H1 (cell line): ENCODE results near the gene IL6ST. TPM values are rescaled to one million over a fixed set of nuclear protein-coding genes. Genes with fewer than 3 reads are reported as not detected.

ENCODE experiments used
- CTCF ChIA-PET: fragments of 300-600 bp; sonication (Branson Sonifier 250); formaldehyde crosslinking; loops from one replicate; lab custom pipeline; 2021; ENCODE audit not compliant: partially characterized antibody; lab: Charles Lee
- POLR2A ChIA-PET: fragments of 300-600 bp; sonication (Branson Sonifier 250); formaldehyde crosslinking; loops from one replicate; lab custom pipeline; 2021; ENCODE audit warnings: inconsistent platforms; ENCODE audit not compliant: partially characterized antibody; lab: Charles Lee
- DNase-seq, 2 experiments: peaks; one replicate each; pipeline versions ENCODE4 v3.0.0 to v3.0.0-alpha.2; 2010 to 2022; ENCODE audit warnings: low spot score in 2 of 2, low read depth in 1 of 2, mixed read lengths in 1 of 2
- FAIRE-seq: peaks from 2 replicates; lab custom pipeline; 2011; peaks lifted over from hg19 to GRCh38; lab: Jason Lieb, UNC
- H2AFZ ChIP-seq: 2 replicates; pipeline ENCODE4 v1.8.1; 2012; ENCODE audit warnings: low read length, inconsistent platforms
- H2AK5ac ChIP-seq: 2 replicates; pipeline ENCODE4 v1.6.1; 2013; ENCODE audit warnings: low read depth, low read length
- H2BK120ac ChIP-seq: replicated peaks from 2 replicates; pipeline ENCODE3; 2013; ENCODE audit warnings: low read depth, low read length, inconsistent platforms
- H2BK12ac ChIP-seq: 2 replicates; pipeline ENCODE4 v1.6.1; 2013; ENCODE audit warnings: low read depth, low read length
- H2BK15ac ChIP-seq: 2 replicates; pipeline ENCODE4 v1.6.1; 2013; ENCODE audit warnings: low read length
- H2BK20ac ChIP-seq: 2 replicates; pipeline ENCODE4 v1.6.1; 2013; ENCODE audit warnings: low read length
- H2BK5ac ChIP-seq: 2 replicates; pipeline ENCODE4 v1.6.1; 2013; ENCODE audit warnings: low read depth, low read length
- H3K14ac ChIP-seq: 2 replicates; pipeline ENCODE4 v1.6.1; 2013; ENCODE audit warnings: inconsistent platforms; ENCODE audit not compliant: insufficient read length
- H3K18ac ChIP-seq: 2 replicates; pipeline ENCODE4 v1.6.1; 2013; ENCODE audit warnings: low read length; ENCODE audit errors: extremely low read depth
- H3K23ac ChIP-seq: 2 replicates; pipeline ENCODE4 v1.6.1; 2013; ENCODE audit warnings: inconsistent platforms; ENCODE audit not compliant: insufficient read length
- H3K23me2 ChIP-seq: 2 replicates; pipeline ENCODE4 v1.6.1; 2013; ENCODE audit warnings: low read depth, low read length
- H3K27ac ChIP-seq: 2 replicates; pipeline ENCODE4 v1.6.1; 2011; ENCODE audit warnings: low read depth, low read length, inconsistent platforms
- H3K27me3 ChIP-seq, 4 experiments: replicated peaks in 1 of 4; 1 replicate in 1 of 4; 2 replicates in 3 of 4; pipeline versions ENCODE4 v1.6.1 to v1.8.1; 2011 to 2013; ENCODE audit warnings: low read length in 3 of 4, mild to moderate bottlenecking in 3 of 4, inconsistent platforms in 2 of 4, mixed read lengths in 2 of 4, moderate library complexity in 1 of 4; ENCODE audit not compliant: control insufficient read depth in 3 of 4, insufficient read depth in 3 of 4; ENCODE audit errors: extremely low read depth in 1 of 4
- H3K36me3 ChIP-seq, 4 experiments: 2 replicates each; pipeline versions ENCODE4 v1.6.1 to v1.8.1; 2011 to 2013; ENCODE audit warnings: mild to moderate bottlenecking in 4 of 4, low read length in 3 of 4, moderate library complexity in 2 of 4, control low read depth in 1 of 4, inconsistent platforms in 1 of 4; ENCODE audit not compliant: insufficient read depth in 4 of 4, control insufficient read depth in 2 of 4
- H3K4ac ChIP-seq: replicated peaks from 2 replicates; pipeline ENCODE3; 2013; ENCODE audit warnings: low read length, low read depth, mixed read lengths, inconsistent platforms; ENCODE audit not compliant: insufficient read length
- H3K4me1 ChIP-seq, 4 experiments: replicated peaks in 1 of 4; 1 replicate in 1 of 4; 2 replicates in 3 of 4; pipeline versions ENCODE4 v1.6.1 to v1.8.1; 2011 to 2013; ENCODE audit warnings: low read length in 3 of 4, inconsistent platforms in 2 of 4, mixed read lengths in 1 of 4; ENCODE audit not compliant: insufficient read depth in 4 of 4, control insufficient read depth in 3 of 4
- H3K4me2 ChIP-seq, 2 experiments: 2 replicates each; pipeline versions ENCODE4 v1.6.1 to v1.8.1; 2011 to 2013; ENCODE audit warnings: low read depth in 2 of 2, low read length in 2 of 2, control low read depth in 1 of 2, inconsistent platforms in 1 of 2, mild to moderate bottlenecking in 1 of 2; ENCODE audit not compliant: insufficient read depth in 1 of 2
- H3K4me3 ChIP-seq, 4 experiments: fragments of 200-600, 300-600 bp in 1 of 4; sonication (generic), shearing (Covaris generic), sonication (Bioruptor Twin) in 1 of 4; 2 replicates each; pipeline versions ENCODE4 v1.5.1 to v1.8.1; 2011 to 2016; ENCODE audit warnings: low read length in 4 of 4, low read depth in 3 of 4, control low read depth in 2 of 4, inconsistent platforms in 2 of 4, mild to moderate bottlenecking in 2 of 4, mixed read lengths in 1 of 4, moderate library complexity in 1 of 4; ENCODE audit not compliant: insufficient read depth in 2 of 4; ENCODE audit errors: extremely low read depth in 1 of 4
- H3K56ac ChIP-seq: replicated peaks from 2 replicates; pipeline ENCODE3; 2013; ENCODE audit warnings: low read depth, mild to moderate bottlenecking, mixed read lengths, low read length, inconsistent platforms; ENCODE audit not compliant: insufficient read length
- H3K79me1 ChIP-seq: 2 replicates; pipeline ENCODE4 v1.6.1; 2013; ENCODE audit warnings: low read depth, low read length, control low read depth
- H3K79me2 ChIP-seq, 2 experiments: 2 replicates each; pipeline versions ENCODE4 v1.6.1 to v1.8.1; 2012 to 2013; ENCODE audit warnings: low read length in 2 of 2, mild to moderate bottlenecking in 2 of 2, inconsistent platforms in 1 of 2; ENCODE audit not compliant: insufficient read depth in 2 of 2, control insufficient read depth in 1 of 2
- H3K9ac ChIP-seq, 4 experiments: replicated peaks in 1 of 4; 1 replicate in 1 of 4; 2 replicates in 3 of 4; pipeline versions ENCODE4 v1.6.1 to v1.8.1; 2011 to 2013; ENCODE audit warnings: low read depth in 3 of 4, low read length in 3 of 4, control low read depth in 2 of 4, mild to moderate bottlenecking in 2 of 4, moderate library complexity in 2 of 4, inconsistent platforms in 1 of 4; ENCODE audit errors: extremely low read depth in 1 of 4
- H3K9me3 ChIP-seq, 2 experiments: 2 replicates each; pipeline versions ENCODE4 v1.6.1 to v1.8.1; 2012 to 2013; ENCODE audit warnings: mild to moderate bottlenecking in 2 of 2, moderate library complexity in 2 of 2, control low read depth in 1 of 2, inconsistent platforms in 1 of 2, low read depth in 1 of 2, low read length in 1 of 2, mixed read lengths in 1 of 2; ENCODE audit not compliant: insufficient read depth in 2 of 2
- H4K20me1 ChIP-seq, 2 experiments: replicated peaks in 1 of 2; 2 replicates each; pipeline versions ENCODE3 to v1.8.1; 2011 to 2013; ENCODE audit warnings: inconsistent platforms in 2 of 2, low read length in 2 of 2, mild to moderate bottlenecking in 1 of 2; ENCODE audit not compliant: insufficient read depth in 2 of 2, control insufficient read depth in 1 of 2
- H4K5ac ChIP-seq: 2 replicates; pipeline ENCODE4 v1.6.1; 2013; ENCODE audit warnings: low read length, low read depth, mixed read lengths, inconsistent platforms; ENCODE audit not compliant: insufficient read length
- H4K8ac ChIP-seq: 2 replicates; pipeline ENCODE4 v1.8.0; 2013; ENCODE audit warnings: mild to moderate bottlenecking, moderate library complexity, low read length, inconsistent platforms; ENCODE audit not compliant: insufficient read depth; ENCODE audit errors: extremely low read depth
- H4K91ac ChIP-seq: replicated peaks from 2 replicates; pipeline ENCODE3; 2013; ENCODE audit warnings: low read length, mixed read lengths, inconsistent platforms; ENCODE audit not compliant: insufficient read length
- CHD1 ChIP-seq: IDR thresholded peaks from 2 replicates; pipeline ENCODE4 v1.6.1; 2012; ENCODE audit warnings: low read depth, low read length, improper control_type of control experiment
- PHF8 ChIP-seq: fragments of 200-600 bp; sonication (generic); conservative IDR thresholded peaks from 2 replicates; pipeline ENCODE4 v1.7.1; 2012; ENCODE audit warnings: low read depth, mild to moderate bottlenecking, inconsistent platforms, low read length, moderate library complexity
- TEAD4 ChIP-seq: IDR thresholded peaks from 2 replicates; pipeline ENCODE4 v1.6.1; 2012; ENCODE audit warnings: low read depth, low read length, inconsistent platforms, mixed read lengths
- WGBS, 2 experiments: shearing (Covaris generic) in 1 of 2; methylation state at CpG; one replicate each; pipeline versions ENCODE4 v1.1.6 to v1.1.7; 2013 to 2015; ENCODE audit warnings: low lambda C conversion rate in 2 of 2, mixed read lengths in 2 of 2, inconsistent platforms in 1 of 2, low coverage in 1 of 2, missing lambda C conversion rate in 1 of 2; ENCODE audit not compliant: insufficient replicate concordance in 2 of 2, insufficient coverage in 1 of 2, insufficient read length in 1 of 2; ENCODE audit errors: extremely low coverage in 1 of 2, missing lambda C conversion rate in 1 of 2; 5-methylcytosine and 5-hydroxymethylcytosine counted together
- polyA plus RNA-seq, 7 experiments: library from polyadenylated mRNA; depleted of rRNA in 3 of 7; stranded (reverse) in 5 of 7; unstranded in 2 of 7; fragments of >200 nt in 5 of 7; fragments of 200-250 nt in 2 of 7; gene quantifications; 1 replicate in 5 of 7; 2 replicates in 1 of 7; 4 replicates in 1 of 7; pipeline versions ENCODE4 v1.2.1 to v1.2.3, GENCODE V29; 2011 to 2013; ENCODE audit warnings: missing spikeins in 2 of 7, mixed read lengths in 2 of 7
- total RNA-seq: library from RNA; stranded (reverse); fragmentation: NEBNext Ultra II Directional; extraction: Animal tissue kit (Norgen Biotek cat#: 25700); gene quantifications from 2 replicates; pipeline ENCODE4 v1.2.1, GENCODE V29; 2021
- TF ChIP-seq, protein P1 (sequence below): IDR thresholded peaks from 2 replicates; pipeline ENCODE4 v1.6.1; 2012; ENCODE audit warnings: inconsistent platforms

Gene IL6ST
- total and polyA plus RNA-seq, 2 of the 8 experiments (the other 6 are each of a cell fraction or from before 2014, with no cell fraction given): 1.4 to 11.1 TPM

DNA sequence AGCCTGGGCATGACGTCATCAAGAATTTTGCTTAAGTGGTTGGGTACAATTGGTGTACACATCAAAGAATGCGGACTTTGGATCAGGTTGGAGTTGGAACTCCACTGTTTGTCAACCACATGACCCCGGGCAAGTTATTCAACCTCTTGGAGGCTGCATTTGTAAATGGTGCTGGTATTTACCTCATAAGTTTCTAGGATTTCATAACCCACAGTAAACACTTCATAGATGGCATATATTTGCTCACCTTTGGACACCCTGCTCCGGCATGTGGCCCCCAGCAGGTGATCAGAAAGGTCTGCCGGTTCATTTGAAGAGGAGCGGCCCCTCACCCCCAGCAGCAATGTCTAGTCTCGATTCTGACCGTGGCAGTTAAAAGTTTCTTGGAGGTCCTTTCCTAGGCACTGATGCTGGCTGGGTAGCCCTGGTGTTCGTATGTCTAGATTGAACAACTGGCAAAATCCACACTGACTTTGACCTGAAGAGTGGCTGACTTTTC lies 60.6 kb downstream of the IL6ST start:
- Histone ChIP-seq H3K9ac (no peak overlapping the region), H3K79me1 (no peaks in the 10 kb centered on the region), H3K4me3 (no peak overlapping the region), H3K36me3 (no peaks in the 10 kb centered on the region), H2BK120ac (no peak overlapping the region), H3K18ac (no peak overlapping the region), H3K23me2 (no peaks in the 10 kb centered on the region), H2BK20ac (no peak overlapping the region), H3K27me3 (peaks cover 0 to 1% (median 0%) of the 10 kb centered on the region in 4 experiments; a peak in 1 of 7 replicates), H2AFZ (no peak overlapping the region), H3K4ac (no peak overlapping the region), H3K9me3 (no peaks in the 10 kb centered on the region), H3K4me1 (no peaks in the 10 kb centered on the region), H4K8ac (no peak overlapping the region), H4K20me1 (no peaks in the 10 kb centered on the region), H2AK5ac (no peak overlapping the region), H2BK5ac (no peak overlapping the region), H2BK15ac (no peak overlapping the region), H4K91ac (no peak overlapping the region), H3K79me2 (no peaks in the 10 kb centered on the region), H3K23ac (no peak overlapping the region), H4K5ac (no peak overlapping the region), H2BK12ac (no peak overlapping the region), H3K27ac (no peak overlapping the region), H3K14ac (no peak overlapping the region), H3K56ac (no peak overlapping the region), H3K4me2 (no peak overlapping the region)
- 88% methylated on average over 9 of the region's 9 CpGs; no CpG with 5 or more reads in 1 of the 2 experiments for WGBS, 2 experiments
- ChIA-PET CTCF (interaction anchor here (0.6 to 4.3 kb wide), 7 partner anchors 10 to 331 kb away, joined by 3 to 71 read pairs (median 21); no protein-coding TSS in a partner anchor), POLR2A (no interaction called here)
- FAIRE-seq (no peak), DNase-seq (no peak)
- no peak for TF ChIP-seq PHF8
- TF ChIP-seq TEAD4: no peak
- TF ChIP-seq, protein P1, sequence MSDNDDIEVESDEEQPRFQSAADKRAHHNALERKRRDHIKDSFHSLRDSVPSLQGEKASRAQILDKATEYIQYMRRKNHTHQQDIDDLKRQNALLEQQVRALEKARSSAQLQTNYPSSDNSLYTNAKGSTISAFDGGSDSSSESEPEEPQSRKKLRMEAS: no peak
- no peak for TF ChIP-seq CHD1
